HG03442 (cell line): ENCODE results near the gene F2RL1.
"Not testable (repeated sequence)": the region's sequence is repeated elsewhere in the genome, so short reads cannot be mapped to it uniquely, and the experiment has no call there.

Experiments
- ATAC-seq: cut with Tn5 transposase; IDR thresholded peaks from one replicate; pipeline ENCODE4 v1.9.1; 2021; ENCODE audit warnings: mild to moderate bottlenecking, moderate library complexity; ENCODE audit not compliant: unreplicated experiment

Gene F2RL1

DNA sequence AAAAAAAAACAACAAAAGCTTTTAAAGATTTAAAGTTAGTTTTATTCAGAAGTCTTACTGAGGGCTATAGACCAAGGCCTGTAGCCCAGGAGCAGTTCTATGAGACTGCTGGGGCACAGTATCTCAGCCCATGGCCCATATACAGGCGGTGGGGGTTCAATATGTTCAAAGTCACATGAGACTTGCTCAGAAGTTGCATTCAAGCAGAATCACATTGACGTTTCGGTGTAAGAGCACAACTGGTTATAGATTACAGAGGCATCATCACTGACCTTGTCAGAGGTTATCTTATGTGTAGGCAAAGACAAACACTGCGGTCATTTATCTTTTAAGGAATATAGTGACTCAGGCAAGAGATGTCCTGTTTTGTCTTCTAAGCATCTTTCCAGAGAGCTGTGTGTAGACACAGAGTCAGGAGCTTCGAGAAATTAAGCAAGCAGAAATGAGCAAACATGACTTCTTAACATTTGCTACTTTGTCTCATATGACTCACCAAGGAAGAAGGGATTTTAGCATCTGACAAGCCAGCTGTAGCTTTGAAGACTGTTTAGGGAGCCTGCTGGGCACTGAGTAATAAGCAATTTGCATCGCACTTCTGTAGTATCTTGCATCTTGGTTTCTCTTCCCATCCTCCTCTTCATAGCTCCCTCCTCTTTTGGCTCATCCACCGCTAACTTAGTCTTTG is 12.9 kb upstream of the F2RL1 start:
- ATAC-seq, result no peak

DNA sequence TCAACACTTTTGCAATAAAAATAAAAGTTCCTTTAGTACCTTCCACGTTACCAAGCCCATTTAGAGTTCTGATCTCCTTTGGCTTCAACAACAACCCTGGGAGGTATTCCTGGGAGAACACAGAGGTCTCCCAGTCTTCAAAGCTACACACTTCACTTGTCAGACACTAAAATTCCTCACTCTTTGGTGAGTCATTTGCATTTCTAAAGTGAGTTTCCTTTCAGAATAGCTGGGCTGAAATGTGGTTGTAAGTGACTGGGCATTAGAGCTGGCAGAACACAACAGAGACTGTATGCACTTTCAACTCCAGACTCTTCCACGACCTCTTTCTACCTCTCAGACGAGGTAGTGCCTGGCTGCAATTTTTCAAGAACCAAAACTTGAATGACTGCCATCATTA is 11.5 kb upstream of the F2RL1 start:
- ATAC-seq, result no peak

DNA sequence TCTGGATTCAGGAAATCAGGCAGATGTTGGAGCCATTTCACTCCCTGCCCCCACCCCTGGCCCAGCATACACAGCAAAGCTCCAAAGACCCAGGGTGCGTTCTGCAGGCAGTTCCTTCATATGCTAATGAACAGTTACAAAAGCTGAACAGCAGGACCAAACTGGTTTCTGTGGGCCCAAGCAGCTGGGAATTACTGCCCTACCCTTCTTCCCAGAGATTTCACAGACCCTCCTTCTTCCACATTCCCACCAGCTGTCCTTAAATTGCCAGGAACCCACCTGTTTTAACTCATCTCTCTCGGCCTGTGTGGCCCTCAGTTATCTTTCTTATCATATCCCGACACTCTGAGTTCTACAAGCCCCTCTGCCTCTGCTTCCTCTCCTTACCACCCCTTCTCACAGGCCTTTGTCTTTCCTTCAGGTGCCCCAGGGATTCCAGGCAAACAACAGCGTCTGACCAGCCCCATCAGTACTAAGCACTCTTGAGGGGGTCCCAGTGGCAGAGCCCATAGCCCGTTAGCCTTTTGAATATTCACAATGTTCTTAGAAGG is 10.6 kb upstream of the F2RL1 start:
- ATAC-seq, result no peak

DNA sequence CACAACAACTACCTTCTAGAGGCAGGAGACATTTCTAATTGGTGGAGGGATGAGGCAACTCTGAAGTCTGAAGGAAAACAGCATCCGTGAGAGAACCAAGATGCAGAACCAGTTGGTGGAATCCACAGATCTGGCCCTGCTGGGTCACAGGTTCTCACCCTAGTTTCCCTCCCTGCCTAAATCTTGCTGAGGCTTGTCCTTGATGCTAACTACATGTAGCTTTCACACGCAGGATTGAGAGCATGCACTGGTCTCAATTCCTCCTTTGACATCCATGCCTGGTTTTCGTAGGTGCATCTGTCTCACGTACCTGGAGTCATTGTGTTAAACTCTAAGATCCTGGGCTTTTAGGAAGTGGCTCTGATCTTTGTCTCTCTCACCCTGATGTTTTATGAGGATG is 9.7 kb upstream of the F2RL1 start:
- no peak for ATAC-seq

DNA sequence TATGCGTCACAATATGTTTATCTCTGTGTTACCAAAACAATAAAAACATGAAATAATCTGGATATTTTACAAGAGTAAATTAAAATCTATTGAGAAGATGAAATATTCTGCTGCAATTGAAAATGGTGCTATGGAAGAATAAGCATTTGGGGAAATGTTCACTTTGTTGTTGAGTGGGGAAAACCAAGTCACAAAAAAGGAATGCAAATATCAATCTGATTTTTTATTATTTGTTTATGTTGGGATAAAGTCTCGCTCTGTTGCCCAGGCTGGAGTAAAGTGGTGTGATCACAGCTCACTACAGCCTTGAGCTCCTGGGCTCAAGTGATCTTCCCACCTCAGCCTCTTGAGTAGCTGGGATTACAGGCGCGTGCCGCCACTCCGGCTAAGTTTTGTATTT is 8.6 kb upstream of the F2RL1 start:
- no peak for ATAC-seq

DNA sequence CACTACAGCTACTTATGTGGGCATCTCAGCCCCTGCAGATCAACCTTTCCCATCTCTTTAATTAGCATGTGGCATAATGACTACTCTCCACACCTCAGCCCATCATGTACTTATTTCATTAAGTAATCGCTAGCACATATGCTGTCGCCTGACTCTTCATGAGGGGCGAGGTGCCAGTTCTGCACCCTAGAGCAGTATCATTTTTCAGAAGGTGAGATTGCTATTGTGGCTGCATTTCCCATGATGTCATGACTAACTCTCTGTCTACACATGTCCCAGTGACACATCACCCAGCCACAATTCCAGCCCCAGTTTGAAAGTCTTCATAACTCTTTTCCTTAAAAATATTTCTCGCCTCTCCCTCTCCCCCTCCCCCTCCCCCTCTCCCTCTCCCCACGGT is 7.6 kb upstream of the F2RL1 start:
- ATAC-seq, result no peak

DNA sequence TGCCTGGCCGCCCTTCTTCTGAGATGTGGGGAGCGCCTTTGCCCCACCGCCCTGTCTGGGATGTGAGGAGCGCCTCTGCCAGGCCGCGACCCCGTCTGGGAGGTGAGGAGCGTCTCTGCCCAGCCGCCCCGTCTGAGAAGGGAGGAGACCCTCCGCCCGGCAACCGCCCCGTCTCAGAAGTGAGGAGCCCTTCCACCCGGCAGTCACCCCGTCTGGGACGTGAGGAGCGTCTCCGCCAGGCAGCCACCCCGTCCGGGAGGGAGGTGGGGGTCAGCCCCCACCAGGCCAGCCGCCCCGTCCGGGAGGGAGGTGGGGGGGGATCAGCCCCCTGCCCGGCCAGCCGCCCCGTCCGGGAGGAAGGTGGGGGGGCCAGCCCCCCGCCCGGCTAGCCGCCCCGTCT is 6.6 kb upstream of the F2RL1 start:
- ATAC-seq, result not testable (repeated sequence)

DNA sequence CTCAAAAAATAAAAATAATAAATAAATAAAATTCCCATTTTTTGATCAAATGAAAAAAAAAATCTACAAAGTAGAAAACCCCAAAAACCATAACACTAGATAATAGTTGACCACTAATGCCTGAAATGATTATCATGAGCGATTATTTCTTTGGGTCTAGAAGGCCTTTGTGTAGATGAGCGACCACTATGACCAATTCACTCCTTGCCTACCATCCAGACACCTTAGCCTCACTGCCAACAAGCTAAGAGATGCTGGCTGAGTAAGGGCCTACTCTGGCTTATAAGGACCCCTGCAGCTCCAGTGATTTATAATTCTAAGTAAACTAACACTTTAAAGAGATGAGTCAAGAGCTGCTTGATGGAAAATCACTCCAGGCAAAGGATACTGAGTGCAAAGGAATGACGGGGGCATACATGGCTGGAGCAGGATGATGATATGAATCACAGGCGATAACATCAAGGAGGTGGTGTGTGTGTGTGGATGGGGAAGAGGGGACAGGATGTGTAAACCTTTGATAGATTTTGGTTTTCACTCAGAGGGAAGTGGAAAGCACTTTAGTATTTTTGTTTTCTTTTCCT is 4.8 kb upstream of the F2RL1 start:
- ATAC-seq, result no peak

DNA sequence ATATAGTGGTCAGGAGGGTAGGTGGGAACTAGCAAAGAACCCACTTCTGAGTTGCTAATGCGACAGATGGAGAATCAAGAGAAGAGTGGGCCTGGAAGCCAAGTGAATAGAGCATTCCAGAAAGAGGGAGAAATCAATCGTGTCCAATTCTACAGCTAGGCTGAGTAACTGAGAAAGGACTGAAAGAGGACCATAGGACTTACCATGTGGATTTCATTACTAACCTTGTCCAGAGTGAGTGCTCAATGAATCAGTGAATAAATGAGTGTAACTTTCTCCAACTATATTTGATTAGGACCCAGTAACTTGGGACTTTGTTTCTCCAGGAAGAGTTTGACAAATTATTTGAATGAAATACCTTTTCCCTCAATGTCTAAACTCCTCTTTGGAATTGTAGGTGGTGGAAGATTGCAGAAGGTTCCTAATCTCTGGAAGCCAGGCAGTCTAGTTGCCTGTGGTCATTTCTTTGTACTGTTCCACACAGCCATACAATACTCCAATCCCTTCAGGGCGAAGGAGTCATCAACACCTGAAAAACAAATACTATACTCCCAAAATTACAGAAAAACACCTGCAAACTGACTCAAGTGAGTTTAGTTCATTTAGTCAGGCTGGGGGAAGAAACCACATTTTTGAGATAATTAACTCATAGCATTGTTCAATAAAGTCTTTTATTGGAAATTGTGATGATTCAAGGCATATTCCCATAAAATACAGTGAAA is 2.6 kb upstream of the F2RL1 start:
- ATAC-seq, result no peak

DNA sequence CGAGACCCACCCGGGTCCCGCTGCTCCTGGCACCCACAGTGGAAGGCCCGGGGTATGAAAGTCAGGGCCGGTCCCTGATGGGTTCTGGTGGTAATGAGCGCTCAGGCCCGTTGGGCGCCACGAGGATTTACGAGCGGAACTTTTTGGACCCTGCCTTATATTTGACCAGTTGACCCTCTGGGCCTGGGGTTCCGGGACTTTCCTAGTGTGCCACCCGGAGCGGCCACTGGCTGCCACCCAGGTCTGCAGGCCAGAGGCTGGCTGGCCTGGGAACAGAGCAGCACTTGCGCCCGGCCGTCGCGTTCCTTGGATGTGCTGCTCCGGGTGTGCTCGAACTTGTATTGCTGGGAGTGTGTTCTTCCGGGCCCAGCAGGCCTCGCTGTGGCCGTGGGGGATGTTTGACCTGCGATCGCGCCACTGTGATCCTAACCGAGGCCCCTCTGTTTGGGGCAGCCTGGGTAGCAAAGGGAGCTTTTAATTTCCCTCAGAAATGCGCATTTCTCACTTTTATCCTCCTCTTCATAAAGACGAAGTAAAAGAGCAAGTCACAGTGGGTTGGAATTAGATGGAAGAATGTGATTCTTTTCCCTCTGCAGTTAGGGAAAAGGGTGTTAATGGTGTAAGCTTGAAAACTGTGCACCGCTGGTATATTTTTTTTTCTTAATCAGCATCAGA is 1.2 kb downstream of the F2RL1 start:
- ATAC-seq, result no peak

DNA sequence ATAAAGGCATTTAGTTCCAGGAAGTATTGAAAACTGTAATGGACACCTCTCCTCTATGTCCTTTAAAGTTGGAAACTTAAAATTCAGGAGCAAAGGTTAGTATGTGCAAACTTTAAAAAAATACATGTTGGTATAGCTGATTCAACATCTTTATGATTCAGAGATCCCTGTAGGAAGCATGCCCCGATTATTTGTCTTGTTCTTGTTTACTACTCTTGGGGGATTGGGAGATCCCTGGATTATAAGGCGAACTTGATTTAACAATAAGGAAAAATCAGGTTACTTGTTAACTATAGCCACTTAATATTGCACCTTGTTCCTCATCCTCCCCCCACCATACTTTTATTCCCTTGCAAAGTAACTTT is 1.7 kb downstream of the F2RL1 start:
- no peak for ATAC-seq

DNA sequence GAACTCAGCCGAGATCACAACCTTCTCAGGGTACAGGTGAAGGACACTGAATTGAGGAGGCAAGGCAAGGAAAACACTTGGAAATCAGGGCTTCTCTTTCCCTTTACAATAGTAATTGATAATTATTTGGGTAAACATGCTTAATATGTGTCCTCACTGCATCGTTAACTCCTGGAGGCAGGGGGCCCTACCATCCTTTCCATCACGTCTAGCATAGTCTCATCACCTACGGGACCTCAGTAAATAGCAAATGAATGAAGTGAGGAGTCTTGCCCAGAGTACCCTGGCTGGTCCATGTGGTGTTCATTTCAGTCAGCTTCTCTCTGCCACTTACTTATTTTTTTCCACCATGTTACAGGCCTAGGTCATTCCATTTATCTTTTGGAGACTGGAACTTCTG is 2.3 kb downstream of the F2RL1 start:
- no peak for ATAC-seq

DNA sequence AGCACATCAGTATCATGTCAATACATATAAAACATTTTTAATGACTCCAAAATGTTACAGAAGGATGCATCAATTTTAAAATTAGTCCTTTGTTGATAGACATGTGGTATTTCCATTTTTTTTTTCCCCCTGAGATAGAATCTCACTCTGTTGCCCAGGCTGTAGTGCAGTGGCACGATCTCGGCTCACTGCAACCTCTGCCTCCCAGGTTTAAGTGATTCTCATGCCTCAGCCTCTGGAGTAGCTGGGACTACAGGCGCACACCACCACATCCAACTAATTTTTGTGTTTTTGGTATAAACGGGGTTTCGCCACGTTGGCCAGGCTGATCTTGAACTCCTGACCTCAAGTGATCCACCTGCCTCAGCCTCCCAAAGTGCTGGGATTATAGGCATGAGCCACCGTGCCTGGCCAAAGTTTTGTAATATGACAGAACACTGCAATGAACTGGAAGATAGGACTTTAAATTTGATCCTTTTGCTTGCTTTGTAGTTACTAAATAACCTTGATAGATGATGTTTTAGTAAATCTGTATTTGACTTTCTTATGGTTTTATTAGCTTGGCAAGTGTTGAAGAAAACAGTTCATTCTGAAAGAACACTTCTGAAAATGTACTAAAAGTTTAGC is 3.4 kb downstream of the F2RL1 start:
- ATAC-seq, result not testable (repeated sequence)

DNA sequence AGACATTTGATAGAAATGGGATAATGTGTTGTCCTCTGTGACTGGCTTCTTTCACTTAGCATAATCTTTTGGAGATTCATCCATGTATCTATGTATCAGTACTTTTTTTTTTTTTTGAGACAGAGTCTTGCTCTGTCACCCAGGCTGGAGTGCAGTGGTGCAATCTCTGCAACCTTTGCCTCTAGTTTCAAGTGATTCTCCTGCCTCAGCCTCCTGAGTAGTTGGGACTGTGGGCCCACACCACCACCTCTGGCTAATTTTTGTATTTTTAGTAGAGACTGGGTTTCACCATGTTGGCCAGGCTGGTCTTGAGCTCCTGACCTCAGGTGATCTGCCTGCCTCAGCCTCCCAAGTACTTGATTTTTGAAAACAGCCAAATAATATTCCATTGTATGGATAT is 7.6 kb downstream of the F2RL1 start:
- not testable (repeated sequence) for ATAC-seq

DNA sequence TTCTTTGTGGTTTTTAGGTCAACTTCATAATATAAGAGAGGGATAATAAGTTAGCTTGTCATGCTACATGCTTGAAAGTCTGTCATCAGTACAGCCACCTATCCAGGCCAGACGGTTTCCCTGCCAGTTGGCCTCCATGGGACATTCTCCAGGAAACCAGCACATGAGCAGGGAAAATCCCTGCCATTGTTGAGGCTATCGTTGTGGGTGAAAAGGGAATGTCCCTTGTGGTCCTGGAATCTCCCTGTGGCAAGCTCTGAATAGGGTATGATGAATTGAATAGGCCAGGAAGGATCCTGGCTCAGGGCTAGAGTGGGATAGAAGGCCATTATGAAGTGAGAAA is 12.3 kb downstream of the F2RL1 start:
- no peak for ATAC-seq

DNA sequence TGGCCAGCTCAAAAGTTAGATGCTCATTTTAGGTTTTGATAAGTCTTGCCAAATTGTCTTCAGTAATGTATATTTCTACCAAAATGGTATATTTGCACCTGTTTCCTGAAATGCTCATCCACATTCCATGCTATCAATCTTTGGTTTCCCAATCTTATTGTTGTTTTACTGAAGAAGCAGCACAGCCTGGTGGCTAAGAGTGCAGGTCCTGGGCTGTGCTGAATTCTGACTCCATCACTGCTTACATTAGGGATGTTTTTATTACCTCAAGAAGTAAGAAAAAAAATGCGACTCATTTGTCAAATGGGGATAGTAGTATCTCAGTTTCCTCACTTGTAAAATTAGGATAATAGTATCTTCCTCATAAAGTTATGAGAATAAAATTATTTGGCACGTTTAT is 17.4 kb downstream of the F2RL1 start:
- no peak for ATAC-seq

DNA sequence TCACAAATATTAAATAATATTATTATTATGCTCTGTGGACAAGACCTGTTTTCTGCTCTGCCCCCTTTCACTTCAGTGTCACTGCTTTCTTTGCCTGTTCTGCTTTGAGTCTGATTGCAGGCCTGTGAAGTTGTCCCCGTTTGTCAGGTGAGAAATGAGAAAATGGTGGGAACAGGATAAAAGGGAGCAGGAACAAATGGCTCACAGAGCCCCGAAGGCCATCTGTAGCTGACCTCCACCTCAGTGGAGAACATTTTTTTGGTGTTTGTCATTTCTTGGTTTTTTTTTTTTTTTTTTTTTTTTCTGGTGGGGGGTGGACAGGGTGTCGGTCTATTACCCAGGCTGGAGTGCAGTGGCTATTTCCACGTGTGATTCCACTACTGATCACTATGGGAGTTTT is 17.8 kb downstream of the F2RL1 start:
- no peak for ATAC-seq

DNA sequence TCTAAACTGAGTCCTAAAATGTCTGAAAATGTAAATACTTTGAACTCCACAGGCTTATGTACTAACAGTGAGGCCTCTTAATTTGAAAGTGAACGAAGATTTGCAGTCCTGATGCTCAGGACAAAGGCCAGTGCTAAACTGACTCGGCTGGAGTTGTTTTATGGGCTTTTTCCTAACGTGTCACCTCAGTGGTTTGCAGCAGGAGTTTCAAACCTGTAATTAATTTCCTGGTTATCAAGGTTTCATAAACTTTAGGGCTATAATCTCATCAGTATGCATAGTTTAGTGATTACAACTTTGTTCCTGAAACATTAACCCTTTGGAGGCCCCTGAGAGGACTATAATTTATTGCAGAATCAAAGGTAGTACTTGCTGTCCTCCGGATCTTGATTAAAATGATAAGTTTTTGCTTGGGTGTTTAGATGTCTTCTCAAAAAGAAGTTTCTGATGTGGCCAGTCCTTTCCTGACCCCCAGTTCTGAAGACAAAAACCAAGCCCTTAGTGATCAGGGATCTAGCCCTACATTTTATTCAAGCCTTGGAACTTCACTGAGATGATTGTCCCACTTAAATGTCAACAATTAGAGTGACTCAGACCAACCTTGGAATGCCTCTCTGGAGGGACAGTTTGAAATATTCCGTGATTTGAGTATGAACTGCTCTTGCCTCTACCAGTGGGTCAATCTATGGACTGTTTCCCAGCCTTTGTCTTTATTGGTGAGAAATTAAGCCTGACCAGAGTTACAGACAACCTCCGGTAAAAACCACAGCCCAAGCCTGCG is 19.8 kb downstream of the F2RL1 start:
- no peak for ATAC-seq

DNA sequence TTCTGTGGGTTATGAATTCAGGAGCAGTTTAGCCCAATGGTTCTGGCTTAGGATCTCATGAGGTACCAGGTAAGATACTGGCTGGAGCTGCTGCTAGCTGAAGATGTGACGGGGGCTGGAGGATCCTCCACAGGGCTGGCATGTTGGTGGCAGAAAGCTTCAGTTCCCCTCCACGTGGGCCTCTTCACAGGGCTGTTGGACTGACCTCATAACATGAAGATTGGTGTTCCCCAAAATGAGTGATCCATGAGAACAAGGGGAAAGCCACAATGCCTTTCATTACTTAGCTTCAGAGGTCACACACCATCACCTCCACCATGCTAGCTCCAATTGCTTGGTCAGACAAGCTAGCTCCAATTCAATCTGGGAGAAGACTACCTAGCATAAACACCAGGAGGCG is 22.5 kb downstream of the F2RL1 start:
- no peak for ATAC-seq

DNA sequence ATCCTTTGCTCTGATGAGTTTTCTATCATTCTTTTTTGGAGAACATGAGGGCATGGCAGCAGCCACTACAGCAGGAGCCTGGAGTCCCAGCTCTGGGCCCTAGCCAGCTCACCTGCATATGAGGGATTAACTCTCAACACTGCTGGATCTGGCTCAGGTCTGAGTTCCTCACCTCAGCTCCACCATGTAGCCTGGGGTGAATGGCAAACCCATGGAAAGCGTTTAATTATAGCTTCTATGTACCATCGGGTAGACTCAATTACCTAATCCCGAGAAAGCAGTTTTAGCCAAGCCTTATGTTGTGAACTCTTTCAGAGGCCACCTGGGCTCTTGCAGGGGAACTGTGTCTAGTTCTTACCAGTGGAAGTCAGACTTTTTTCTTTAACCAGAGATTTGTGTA is 27.1 kb downstream of the F2RL1 start:
- no peak for ATAC-seq
